Mammary epithelial cell (primary cell): Measurements from ENCODE around the gene ST6GALNAC4.

Source experiments
- EZH2 ChIP-seq: IDR thresholded peaks from 2 replicates; pipeline ENCODE4 v1.6.1; 2012; ENCODE audit warnings: low read length, inconsistent platforms, borderline replicate concordance
- TF ChIP-seq, protein P1 (sequence below), 2 donors: IDR thresholded peaks in 1 of 2; conservative IDR thresholded peaks in 1 of 2; 2 replicates each; pipeline ENCODE4 v1.5.1; 2011 to 2012; ENCODE audit warnings: inconsistent platforms in 2 of 2, low read length in 2 of 2, mild to moderate bottlenecking in 2 of 2, control low read depth in 1 of 2, low read depth in 1 of 2; ENCODE audit not compliant: insufficient read depth in 1 of 2; ENCODE audit errors: extremely low read depth in 1 of 2

GRCh38 chr9:127963041-127963358 lies 46.2 kb upstream of the ST6GALNAC4 start:
- TF ChIP-seq, protein P1, sequence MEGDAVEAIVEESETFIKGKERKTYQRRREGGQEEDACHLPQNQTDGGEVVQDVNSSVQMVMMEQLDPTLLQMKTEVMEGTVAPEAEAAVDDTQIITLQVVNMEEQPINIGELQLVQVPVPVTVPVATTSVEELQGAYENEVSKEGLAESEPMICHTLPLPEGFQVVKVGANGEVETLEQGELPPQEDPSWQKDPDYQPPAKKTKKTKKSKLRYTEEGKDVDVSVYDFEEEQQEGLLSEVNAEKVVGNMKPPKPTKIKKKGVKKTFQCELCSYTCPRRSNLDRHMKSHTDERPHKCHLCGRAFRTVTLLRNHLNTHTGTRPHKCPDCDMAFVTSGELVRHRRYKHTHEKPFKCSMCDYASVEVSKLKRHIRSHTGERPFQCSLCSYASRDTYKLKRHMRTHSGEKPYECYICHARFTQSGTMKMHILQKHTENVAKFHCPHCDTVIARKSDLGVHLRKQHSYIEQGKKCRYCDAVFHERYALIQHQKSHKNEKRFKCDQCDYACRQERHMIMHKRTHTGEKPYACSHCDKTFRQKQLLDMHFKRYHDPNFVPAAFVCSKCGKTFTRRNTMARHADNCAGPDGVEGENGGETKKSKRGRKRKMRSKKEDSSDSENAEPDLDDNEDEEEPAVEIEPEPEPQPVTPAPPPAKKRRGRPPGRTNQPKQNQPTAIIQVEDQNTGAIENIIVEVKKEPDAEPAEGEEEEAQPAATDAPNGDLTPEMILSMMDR (conservative IDR thresholded peaks at IDR 0.05 in 1 of 2, IDR thresholded peaks at IDR 0.05 in 1 of 2; ENCODE audit: extremely low read depth in 1 of 2, insufficient read depth in 1 of 2, low read depth in 1 of 2, low read length in 2 of 2), result no peak
- no peak for TF ChIP-seq EZH2
